NCI-H69 (cell line): ENCODE results near the gene NCOA7.

ENCODE experiments used
- DNase-seq: peaks from one replicate; lab custom pipeline; 2025; lab: John Stamatoyannopoulos, UW

The NCOA7 gene

GRCh38 chr6:125790358-125791150 lies at the start of gene NCOA7:
TSS of gene NCOA7 (plus strand) at chr6:125790960. CDS start at chr6:125815355, 24,395 bp downstream.
- peak; percentile 95 for DNase-seq

- no peak for DNase-seq
Measured at GRCh38 chr6:125741336-125741735, 49.4 kb upstream of the NCOA7 start.

- DNase-seq = peak; percentile 50
Measured at GRCh38 chr6:125742024-125742423, 48.7 kb upstream of the NCOA7 start.

GRCh38 chr6:125742464-125743120 lies 48.2 kb upstream of the NCOA7 start:
- DNase-seq = peak; percentile 78

GRCh38 chr6:125743604-125744003 lies 47.2 kb upstream of the NCOA7 start:
- peak; percentile 83 for DNase-seq

GRCh38 chr6:125745281-125746018 lies 45.3 kb upstream of the NCOA7 start:
- peak; percentile 86 for DNase-seq

- DNase-seq = peak; percentile 60
Measured at GRCh38 chr6:125746019-125746414, 44.7 kb upstream of the NCOA7 start.

GRCh38 chr6:125746731-125747588 lies 43.8 kb upstream of the NCOA7 start:
- DNase-seq = peak; percentile 100

GRCh38 chr6:125747589-125748405 lies 43.0 kb upstream of the NCOA7 start:
- peak; percentile 98 for DNase-seq

GRCh38 chr6:125748406-125749172 lies 42.2 kb upstream of the NCOA7 start:
- peak; percentile 91 for DNase-seq

- peak; percentile 99 for DNase-seq
Measured at GRCh38 chr6:125749173-125749864, 41.4 kb upstream of the NCOA7 start, which contains the start of gene HEY2. TSS of gene HEY2 (plus strand) at chr6:125749632. CDS start at chr6:125749777, 145 bp downstream.

- DNase-seq = peak; percentile 98
Measured at GRCh38 chr6:125749865-125750691, 40.7 kb upstream of the NCOA7 start.

GRCh38 chr6:125750692-125751333 lies 39.9 kb upstream of the NCOA7 start:
- DNase-seq = peak; percentile 88

GRCh38 chr6:125751334-125751916 lies 39.3 kb upstream of the NCOA7 start:
- peak; percentile 29 for DNase-seq

GRCh38 chr6:125752773-125753172 lies 38.0 kb upstream of the NCOA7 start:
- no peak for DNase-seq

GRCh38 chr6:125753218-125753936 lies 37.4 kb upstream of the NCOA7 start:
- peak; percentile 34 for DNase-seq

GRCh38 chr6:125753937-125754259 lies 36.9 kb upstream of the NCOA7 start:
- DNase-seq = no peak
